HPDE6-E6E7 (cell line): ENCODE results near the gene SLC9A9.

Experiments used
- DNase-seq: peaks from one replicate; pipeline ENCODE4 v3.0.0; 2011; ENCODE audit warnings: missing footprints; ENCODE audit errors: extremely low spot score

Gene SLC9A9

DNA sequence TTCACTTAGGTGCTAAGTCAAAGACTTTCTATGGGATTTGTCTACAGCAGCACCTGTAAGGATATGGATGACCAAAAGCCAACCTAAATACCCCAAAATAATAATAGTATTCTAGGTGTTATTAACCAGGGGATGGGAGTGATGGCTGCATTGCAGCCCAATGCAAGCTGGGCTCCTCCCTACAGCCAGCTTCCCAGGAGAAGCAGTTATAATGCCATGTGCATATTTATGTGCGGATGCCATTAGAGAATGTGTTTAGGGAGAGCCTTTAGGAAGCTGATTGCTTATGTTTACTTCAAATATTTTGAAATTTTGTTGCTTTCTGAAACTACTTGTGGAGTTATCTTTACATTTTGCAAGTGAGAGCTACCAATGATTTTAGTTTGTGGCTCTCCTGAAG is 491.4 kb downstream of the SLC9A9 start:
- DNase-seq: no peak

GRCh38 chr3:143354342-143354741 is 493.9 kb downstream of the SLC9A9 start:
- no peak for DNase-seq

DNA sequence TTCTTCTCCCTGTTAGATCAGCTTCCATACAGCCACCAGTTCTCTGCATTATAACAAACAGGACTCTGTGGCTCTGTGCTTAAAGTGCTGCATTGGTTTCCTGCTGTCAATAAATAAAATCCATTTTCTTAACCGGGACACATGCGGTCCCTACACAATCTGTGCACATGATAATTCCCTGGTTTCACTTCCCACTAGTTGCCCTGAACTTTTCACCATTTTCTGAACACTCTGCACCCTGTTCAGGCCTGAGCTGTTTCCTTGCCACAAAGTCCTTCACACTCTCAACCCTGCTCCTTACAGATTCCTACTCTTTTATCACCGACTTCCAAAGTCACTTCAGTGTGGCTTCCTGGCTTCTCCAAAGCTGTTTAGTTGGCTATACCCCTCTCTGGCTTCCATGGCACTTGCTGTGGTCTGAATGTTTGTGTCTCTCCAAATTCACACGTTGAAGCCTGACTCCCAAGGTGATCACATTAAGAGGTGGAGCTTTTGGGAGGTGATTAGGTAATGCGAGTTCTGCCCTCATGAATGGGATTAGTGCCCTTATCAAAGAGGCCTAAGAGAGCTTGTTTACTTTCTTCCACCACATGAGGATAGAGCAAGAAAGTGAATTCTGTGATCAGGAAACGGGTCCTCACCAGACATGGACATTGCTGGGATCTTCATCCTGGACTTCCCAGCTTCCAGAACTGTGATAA is 495.3 kb downstream of the SLC9A9 start:
- no peak for DNase-seq

DNA sequence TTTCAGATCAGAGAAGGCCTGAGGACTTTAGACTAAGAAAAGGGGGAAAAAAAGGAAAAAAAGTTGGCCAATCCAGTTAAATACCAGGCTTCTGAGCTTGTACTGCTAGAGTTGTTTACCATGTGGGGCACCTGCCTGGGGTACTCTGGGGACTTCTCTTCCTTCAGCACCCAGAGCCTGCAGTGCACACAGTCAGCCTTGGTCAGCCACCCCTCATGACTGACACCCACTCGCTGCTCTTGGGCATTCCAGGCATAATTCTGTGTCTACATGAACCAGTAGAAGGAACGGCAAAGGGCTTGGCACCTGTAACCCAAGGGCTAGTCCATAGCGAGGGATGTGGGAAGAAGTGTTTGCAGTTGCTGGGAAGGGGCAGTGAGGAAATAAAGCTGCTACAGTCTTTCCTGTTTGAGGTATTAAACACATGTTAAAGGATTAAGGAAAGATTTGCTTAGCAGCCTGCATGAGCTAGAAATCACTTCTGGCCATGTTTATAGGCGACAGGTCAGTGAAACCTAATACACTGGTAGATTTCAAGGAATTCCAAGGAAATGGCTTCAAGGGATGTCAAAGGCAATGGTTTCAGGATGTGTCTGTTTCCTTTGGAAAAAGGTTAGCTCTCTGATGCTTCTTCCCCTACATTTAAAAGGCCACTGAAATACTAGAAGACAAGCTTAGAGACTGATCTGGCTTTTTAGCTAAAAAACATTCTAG is 496.2 kb downstream of the SLC9A9 start:
- no peak for DNase-seq

- no peak for DNase-seq
Observed at GRCh38 chr3:143351354-143351753, 496.9 kb downstream of the SLC9A9 start.

DNA sequence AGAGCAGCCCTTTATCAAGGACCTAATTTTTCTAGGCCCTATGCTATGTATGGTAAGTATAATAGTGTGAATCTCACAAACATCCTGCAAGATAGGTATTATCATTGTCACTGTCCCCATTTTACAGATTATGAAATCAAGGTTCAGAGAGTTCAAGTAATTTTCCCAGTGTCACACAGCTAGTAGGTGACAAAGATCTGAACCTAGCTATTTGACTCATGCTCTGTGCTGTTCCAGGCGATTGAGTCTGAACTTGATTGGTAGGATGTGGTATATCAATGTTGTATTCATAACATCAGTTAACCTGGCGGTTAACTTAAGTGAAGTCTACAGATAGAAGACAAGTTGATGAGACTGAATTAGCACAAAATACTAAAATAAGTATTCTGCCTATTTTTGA is 498.8 kb downstream of the SLC9A9 start:
- no peak for DNase-seq

GRCh38 chr3:143348486-143349327 is 499.6 kb downstream of the SLC9A9 start:
- no peak for DNase-seq

DNA sequence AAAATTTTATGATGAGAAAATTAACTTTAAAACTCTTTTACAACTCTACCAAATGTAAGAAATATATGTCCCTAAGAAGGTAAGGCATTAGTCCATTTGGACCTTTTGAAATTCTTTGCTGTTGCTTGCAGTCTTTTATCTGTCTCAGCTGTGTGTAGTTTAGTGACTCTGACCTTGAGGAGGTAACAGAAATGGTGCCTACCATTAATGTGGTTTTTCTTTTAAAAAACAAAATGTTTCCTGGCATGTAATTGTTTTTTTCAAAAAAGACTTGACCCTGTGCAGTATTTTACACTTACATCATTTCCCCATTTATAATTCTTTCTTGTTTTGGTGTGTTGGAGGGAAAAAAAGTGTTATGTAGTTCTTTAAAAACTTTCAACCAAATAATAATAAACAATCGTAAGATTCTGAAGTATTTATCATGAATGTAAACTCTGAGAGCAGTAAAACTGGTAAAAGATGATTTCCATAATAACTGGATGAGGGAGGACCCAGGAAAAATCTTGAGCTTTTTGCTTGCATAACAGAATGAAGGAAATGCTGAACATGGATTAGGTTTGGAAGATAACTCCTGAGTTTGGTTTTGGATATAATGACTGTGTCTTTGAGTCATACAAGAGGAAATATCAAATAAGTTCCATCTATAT is 503.6 kb downstream of the SLC9A9 start:
- no peak for DNase-seq

DNA sequence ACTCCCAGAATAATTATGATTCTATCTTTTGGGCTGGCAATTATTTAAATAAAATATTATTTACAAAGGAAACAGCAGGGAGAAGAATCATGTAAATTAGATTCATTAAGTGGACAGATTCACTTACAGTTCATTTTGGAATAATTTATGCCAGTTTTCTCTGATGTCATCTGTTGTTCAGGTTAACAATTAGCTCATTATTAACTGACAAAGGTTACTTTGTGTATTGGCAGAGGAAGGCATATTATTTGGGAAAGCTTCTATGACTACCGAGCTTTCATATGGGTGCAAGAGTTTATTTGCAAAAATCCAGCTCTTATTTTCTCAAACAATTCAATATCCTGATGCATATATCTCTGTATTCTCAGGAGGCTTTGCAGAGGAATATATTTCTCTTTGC is 504.3 kb downstream of the SLC9A9 start:
- no peak for DNase-seq

DNA sequence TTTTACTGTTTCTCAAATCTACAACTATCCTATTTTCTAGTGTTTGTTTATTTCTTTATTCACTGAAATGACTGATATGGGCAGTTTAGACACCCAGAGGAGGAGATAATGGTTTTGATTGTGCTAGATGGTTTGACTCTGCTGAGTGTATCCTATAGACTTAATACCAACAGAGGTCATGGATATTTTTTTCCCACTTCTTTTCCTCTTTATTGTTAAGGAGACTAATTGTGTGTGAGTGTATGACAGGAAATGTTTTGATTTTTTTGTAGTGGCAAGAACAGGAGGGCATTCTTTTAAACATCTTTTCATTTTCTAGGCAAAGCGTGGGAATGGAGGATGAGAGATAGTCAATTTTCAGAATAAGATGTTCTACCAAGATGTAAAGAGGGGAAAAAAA is 505.2 kb downstream of the SLC9A9 start:
- no peak for DNase-seq

GRCh38 chr3:143339451-143339850 is 508.8 kb downstream of the SLC9A9 start:
- DNase-seq: no peak

GRCh38 chr3:143337387-143337786 is 510.9 kb downstream of the SLC9A9 start:
- DNase-seq: no peak

DNA sequence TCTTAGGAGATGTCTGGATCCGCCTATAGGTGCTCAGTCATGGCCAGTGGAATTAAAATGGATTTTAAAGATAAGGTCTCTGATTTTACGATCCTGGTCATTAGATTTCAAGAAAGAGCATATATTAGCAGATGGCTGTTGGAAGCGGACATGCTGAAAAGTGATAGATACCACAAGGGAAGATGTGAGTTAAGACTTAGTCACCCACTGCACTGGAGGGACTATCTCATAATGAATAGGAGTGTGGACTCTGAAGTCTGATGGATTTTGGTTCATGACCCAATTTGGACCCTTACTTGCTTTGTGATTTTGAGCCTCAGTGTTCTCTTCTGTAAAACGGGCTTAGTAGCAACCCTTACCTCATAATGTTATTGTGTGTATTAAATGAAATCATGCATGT is 514.0 kb downstream of the SLC9A9 start:
- no peak for DNase-seq

- DNase-seq: no peak
Observed at GRCh38 chr3:143333367-143333766, 514.9 kb downstream of the SLC9A9 start.

DNA sequence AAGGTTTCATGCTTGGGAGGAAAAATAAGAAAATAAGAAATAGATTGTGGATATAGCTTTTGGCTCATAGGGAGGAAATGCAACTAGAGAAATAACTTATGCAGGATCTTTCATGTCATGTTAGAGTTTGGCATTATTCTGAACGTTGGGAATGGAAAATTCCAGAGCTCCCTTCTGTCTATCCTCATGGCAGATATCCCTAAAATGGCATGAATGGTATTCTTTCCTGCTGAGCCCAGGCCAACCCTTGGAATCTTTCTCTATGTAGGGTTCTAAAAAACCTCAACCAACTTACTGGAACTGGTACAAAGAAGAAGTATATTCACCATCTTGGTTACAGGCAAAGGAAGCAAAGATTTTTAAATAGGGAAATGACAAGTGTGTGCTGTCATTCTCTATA is 516.2 kb downstream of the SLC9A9 start:
- no peak for DNase-seq

DNA sequence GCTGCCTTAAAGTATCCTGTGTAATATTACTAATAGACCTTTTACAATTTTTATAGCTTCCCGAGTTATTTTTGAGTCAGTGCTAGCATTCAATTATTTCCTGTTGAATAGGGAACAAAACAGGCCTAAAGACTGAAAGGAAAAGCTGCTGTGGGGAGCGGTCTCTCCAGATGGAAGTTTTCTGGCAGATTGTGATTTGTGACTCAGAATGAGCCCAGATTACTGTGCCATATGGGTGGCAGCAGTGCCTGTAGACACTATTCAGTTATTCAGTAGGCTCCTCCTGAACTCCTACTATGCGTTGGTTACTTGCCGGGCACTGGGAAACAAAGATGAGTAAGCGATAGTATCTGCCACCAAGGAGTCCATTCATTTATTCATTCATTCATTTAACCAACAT is 516.9 kb downstream of the SLC9A9 start:
- no peak for DNase-seq

DNA sequence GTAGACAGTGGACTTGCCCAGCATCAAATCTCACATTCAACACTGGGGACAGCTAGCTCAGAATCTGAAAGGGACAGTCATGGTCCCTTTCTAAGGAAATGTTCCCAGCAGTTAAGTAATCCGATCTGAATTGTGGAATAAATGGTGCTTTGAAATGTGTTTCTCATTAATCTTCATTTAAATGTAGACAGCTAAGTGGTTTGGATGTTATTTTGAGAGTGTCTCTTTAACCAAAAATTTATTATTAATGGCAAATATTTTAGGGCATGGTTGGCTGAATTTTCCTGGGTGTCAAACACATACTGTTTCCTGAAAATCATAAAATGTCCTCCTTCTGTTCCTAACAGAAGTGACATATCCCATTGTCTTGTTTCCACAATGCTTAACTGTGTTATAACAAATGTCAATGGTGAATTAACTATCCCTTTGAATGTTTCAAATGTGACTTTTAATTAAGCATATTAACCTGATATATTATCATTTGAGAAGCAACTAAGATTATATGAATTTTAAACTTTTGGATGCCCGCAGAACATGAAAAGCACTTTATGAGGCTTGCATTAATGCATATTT is 517.9 kb downstream of the SLC9A9 start:
- DNase-seq: no peak

- no peak for DNase-seq
Observed at GRCh38 chr3:143329567-143330211, 518.6 kb downstream of the SLC9A9 start.

GRCh38 chr3:143328451-143328850 is 519.8 kb downstream of the SLC9A9 start:
- no peak for DNase-seq

DNA sequence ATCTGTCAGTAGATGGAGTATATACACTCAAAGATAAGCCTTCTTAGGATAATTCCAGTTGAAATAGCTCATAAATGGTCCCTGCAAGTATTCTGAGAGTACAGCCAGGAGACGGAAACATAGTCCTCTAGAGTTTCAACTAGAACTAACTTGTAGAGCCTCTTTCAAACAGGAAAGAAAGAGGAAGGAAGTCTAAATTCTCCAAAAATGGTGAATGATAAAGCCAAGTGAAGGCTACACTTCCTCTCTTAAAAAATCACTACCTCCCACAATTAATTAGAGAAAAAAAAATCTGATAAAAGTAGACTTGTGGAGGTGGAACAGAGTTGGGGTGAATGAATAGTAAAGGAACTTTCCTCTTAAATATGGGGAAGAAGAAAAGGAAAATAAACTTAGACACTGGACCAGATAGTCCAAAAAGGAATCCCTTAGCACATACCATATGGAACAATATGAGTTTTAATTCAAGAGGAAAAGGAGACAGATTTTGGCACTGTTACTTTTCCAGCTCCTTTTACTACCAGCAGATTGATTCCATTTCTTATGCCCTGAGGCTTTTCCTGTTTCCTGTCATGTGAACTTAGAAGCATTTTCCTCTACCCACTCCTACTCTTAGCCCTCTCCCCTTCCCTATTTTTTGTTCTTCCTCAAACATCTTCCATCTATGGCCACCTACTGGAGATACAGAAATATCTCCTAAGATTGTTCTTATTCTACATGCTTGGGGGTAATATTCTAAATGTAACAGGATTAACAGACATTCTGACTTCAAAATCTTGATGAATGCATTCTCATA is 521.1 kb downstream of the SLC9A9 start:
- DNase-seq: no peak
